GM12873 (cell line): Measurements from ENCODE around the gene MIER1.

Experiments
- TF ChIP-seq, protein P1 (sequence below): IDR thresholded peaks from 2 replicates; pipeline ENCODE4 v1.5.1; 2012; ENCODE audit warnings: low read depth, mild to moderate bottlenecking, moderate library complexity, low read length, control low read depth; ENCODE audit not compliant: insufficient read depth; ENCODE audit errors: missing control alignments

Gene MIER1

DNA sequence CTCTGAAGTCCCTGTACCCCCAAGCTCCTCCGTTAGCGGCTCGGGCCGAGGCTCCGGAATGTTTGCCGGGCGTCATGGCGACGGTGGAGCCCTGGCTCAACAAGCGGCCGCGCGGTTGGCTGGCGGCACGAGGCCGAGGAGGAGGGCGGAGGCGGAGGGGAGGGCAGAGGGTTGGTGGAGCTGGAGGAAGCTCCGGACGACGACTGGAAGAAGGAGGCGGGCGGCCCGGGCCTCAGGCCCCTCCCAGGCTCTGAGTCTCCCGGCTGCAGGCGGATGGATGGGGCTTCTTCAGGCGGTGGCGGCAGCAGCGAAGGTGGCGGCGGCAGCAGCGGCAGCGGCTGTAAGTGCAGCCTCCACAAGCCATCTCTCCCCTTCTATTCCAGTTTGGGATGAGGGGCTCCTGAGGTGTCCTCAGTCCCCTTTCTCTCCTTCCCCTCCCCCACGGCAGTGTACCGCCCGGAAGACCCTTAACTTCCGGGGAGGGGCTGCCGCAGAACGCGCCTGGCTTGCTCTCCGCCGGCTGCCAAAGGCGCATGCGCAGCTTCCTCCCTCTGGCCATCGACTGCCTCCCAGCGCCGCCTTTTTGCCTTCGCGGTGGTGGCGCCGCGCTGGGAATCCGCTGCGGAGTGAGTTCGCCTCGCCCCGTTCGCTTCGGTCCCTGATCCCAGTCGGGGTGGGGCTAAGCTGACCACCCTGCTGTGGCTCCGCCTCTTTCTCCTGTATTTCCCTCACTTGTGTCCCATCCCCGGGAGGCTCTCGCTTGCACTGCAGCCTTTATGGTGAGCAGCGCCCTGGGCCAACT lies at the start of gene MIER1, which contains the start of gene DNAI4:
Gene MIER1, plus strand, starts transcription at position 235 of the 802 bp plus-strand sequence. Its CDS starts 39 bp downstream, at position 274.
Gene DNAI4, minus strand, starts transcription at position 101 of the 802 bp plus-strand sequence. Its CDS starts 25 bp downstream, at position 76.
- TF ChIP-seq, protein P1, sequence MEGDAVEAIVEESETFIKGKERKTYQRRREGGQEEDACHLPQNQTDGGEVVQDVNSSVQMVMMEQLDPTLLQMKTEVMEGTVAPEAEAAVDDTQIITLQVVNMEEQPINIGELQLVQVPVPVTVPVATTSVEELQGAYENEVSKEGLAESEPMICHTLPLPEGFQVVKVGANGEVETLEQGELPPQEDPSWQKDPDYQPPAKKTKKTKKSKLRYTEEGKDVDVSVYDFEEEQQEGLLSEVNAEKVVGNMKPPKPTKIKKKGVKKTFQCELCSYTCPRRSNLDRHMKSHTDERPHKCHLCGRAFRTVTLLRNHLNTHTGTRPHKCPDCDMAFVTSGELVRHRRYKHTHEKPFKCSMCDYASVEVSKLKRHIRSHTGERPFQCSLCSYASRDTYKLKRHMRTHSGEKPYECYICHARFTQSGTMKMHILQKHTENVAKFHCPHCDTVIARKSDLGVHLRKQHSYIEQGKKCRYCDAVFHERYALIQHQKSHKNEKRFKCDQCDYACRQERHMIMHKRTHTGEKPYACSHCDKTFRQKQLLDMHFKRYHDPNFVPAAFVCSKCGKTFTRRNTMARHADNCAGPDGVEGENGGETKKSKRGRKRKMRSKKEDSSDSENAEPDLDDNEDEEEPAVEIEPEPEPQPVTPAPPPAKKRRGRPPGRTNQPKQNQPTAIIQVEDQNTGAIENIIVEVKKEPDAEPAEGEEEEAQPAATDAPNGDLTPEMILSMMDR: peak; percentile 30

DNA sequence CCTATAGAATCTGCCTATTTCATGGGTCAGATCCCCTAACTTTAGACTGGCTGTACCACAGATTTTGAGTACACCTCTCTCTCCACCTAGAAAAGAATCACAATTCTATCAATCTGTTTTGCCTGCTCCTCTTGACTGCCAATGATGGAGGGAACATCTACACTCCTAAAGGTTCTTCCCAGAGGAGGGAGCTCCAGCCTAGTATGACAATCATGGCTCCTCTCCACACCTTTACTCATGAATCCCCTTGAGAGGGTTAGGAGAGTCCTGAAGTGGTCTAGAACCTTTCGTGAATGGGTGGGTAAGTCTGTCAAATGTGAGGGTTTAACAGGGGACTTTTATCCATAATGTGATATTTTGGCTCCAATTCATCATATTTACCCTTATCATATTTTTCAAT lies 48.1 kb upstream of the MIER1 start:
- TF ChIP-seq, protein P1: no peak

GRCh38 chr1:66889030-66889429 lies 35.8 kb upstream of the MIER1 start:
- TF ChIP-seq, protein P1: no peak

GRCh38 chr1:66890621-66891020 lies 34.2 kb upstream of the MIER1 start:
- TF ChIP-seq, protein P1: no peak

- TF ChIP-seq, protein P1: no peak
These were observed 31.1 kb upstream of the MIER1 start for GRCh38 chr1:66893712-66894111.

DNA sequence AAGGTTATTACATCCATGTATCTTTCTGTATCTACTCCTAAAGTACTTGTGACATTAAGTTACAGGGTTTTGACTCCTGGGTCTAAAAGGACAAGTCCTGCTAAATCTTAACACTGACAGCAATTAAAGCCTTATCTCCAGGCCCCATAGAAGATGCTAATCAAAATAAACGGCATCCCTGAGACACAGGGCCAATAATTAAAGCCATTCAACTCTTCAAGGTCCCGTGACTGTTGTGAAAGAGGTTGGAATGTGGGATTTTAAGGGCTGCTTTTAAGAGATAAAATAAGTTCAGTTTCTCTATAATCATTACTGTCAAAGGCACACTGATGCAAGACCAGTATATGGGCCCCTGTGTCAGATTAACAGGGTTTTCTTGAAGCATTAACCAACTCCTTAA lies 8.5 kb upstream of the MIER1 start:
- TF ChIP-seq, protein P1: no peak

- TF ChIP-seq, protein P1: no peak
These were observed 7.3 kb upstream of the MIER1 start for GRCh38 chr1:66917476-66917875.
